ENCODE measurements around the gene SLC22A23.

DNA sequence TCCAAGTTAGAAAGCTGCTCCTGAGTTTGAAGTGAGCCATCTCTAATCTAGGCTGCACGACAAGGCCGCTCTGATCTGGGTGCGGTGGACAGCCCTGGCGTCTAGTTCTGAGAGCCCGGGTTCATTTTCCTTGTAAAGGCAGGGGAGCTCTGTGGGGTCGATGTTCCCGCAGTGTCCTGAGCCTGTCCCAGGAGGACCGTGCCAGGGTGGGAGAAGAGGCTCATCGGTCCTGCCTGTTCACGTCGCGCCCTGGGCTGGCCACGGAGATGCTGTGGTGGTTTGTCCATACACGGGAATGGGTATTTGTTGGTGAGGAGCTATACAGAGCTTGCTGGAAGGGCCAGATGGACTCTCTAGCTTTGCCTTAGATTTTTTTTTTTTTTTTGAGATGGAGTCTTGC is 171.1 kb downstream of the SLC22A23 start:
- TF ChIP-seq, protein P1, sequence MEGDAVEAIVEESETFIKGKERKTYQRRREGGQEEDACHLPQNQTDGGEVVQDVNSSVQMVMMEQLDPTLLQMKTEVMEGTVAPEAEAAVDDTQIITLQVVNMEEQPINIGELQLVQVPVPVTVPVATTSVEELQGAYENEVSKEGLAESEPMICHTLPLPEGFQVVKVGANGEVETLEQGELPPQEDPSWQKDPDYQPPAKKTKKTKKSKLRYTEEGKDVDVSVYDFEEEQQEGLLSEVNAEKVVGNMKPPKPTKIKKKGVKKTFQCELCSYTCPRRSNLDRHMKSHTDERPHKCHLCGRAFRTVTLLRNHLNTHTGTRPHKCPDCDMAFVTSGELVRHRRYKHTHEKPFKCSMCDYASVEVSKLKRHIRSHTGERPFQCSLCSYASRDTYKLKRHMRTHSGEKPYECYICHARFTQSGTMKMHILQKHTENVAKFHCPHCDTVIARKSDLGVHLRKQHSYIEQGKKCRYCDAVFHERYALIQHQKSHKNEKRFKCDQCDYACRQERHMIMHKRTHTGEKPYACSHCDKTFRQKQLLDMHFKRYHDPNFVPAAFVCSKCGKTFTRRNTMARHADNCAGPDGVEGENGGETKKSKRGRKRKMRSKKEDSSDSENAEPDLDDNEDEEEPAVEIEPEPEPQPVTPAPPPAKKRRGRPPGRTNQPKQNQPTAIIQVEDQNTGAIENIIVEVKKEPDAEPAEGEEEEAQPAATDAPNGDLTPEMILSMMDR (IDR thresholded peaks at IDR 0.05) = no peak
- TF ChIP-seq POLR2A (IDR thresholded peaks at IDR 0.05; ENCODE audit: low read depth) (no peak), POLR2AphosphoS5 (IDR thresholded peaks at IDR 0.05) (no peak), EP300 (IDR thresholded peaks at IDR 0.05) (no peak)

Data from esophagus muscularis mucosa (tissue), 4 donors.